ENCODE measurements around the gene TMPRSS6.

Gene TMPRSS6

DNA sequence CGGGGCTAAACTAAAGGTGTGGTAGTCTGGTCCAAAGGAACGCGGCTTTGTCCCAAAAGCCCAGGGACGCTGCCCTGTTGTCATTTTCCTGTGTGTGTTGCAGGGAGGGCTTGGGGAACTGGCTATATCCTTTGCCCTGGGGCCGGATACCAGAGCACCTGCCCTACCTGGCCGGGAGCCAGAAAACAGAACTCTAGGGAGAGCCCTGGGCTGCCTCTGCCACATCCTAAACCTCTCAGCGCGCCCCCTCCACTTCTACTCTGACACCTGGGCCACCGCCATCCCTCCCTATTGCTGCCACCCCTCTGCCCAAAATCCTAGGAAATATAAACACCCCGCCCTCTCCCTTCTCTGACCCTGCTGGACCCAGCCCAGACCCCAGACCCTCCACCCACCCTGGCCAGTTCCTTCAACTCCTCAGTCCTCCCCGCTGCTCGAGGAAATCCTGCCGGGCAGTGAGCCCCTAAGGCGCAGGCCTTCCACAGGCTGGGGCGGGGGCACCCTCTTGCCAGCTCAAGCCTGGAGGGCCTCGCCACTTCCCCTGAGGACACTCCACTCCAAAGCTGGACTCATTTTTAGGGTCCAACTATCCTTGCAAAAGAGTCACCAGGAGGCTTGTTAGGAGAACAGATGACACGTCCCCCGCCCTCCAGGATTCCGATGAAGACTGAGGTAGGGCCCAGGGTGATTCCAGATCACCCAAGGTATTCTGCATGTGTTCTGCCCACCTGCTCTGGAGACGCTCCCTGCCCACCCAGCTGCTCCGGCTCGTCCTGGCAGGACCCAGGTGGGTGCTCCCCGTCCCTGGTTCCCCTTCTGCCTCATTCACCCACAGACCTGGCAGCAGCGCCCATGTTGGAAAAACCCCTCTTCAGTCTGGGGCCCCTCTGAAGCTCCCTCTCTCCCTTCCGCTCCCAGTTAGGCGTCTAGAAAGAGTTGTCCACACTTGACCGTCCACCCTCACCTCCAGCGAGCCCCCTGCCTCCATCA lies 45.8 kb downstream of the TMPRSS6 start:
- no peak for DNase-seq

- DNase-seq, result no peak
These were observed 46.7 kb downstream of the TMPRSS6 start for GRCh38 chr22:37062702-37063381.

- no peak for DNase-seq
These were observed 47.2 kb downstream of the TMPRSS6 start for GRCh38 chr22:37062376-37062675.

- DNase-seq, result no peak
These were observed 47.7 kb downstream of the TMPRSS6 start for GRCh38 chr22:37061611-37062375.

- DNase-seq, result no peak
These were observed 48.5 kb downstream of the TMPRSS6 start for GRCh38 chr22:37060801-37061610.

GRCh38 chr22:37059876-37060449 lies 49.5 kb downstream of the TMPRSS6 start:
- DNase-seq, result no peak

- DNase-seq, result no peak
These were observed 50.4 kb downstream of the TMPRSS6 start for GRCh38 chr22:37058917-37059701.

DNA sequence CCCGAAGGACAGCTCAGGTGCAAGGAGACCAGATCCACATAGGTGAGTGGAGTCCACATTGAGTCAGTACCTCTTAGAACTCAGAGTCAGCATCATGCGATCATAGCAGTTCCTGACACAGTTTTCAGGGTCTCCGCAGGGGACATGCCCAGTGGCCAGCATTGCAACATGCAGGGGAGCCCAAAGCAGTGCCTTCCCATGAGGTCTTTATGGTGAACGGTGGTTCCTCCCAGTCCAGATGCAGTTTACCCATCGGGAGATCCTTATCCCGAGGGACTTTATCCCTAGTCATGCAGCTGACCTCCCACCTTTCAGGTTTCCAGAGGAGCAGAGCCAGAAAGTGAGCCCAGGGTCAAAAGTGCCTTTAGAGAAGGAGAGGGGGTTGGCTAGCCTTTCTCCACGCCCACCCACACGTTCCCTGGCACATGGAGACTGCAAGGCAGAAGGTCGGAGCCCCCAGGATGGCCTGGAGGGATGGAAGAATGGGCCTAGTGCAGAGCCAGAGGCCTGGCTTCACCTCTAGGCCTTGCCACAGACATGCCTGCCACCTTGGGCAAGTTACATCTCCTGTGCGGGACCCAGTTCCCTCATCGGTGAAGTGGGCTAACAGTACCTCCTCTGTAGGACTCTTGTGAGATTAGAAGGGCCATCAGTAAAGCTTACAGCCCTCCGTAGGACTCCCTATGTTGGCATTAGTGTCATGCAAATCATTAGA lies 51.6 kb downstream of the TMPRSS6 start:
- DNase-seq, result no peak

DNA sequence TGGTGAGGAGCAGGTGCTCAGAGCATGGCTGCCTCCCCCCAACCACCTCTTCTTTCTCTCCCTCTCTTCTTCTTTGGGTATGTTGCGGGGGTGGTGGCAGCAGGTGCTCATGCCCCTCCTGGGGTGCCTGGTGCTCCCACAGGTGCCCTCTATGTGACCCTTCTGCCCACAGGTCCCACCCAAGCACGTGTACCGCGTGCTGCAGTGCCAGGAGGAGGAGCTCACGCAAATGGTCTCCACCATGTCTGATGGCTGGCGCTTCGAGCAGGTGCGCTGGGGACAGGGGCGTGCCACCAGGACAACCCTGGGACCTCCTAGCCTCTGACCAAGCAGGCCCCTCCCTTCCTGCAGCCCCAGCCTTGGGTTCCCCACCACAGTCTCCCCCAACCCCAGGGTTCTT lies 52.3 kb downstream of the TMPRSS6 start:
- no peak for DNase-seq

DNA sequence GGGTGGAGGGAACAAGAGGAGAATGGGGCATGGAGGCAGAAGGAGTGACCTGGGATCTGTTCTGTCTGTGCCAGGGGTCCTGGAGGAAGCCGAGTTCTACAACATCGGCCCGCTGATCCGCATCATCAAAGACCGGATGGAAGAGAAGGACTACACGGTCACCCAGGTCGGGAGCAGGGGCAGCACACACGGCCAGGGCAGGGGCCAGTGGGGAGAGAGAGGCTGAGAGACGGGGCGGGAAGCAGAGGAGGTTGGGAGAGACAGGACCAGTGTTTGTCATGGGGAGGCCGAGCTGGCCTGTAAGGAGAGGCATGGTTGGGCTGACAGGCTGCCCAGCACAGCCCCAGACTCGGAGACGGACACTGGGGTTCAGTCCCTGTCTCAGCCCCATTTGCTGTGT lies 53.3 kb downstream of the TMPRSS6 start:
- DNase-seq, result no peak

DNA sequence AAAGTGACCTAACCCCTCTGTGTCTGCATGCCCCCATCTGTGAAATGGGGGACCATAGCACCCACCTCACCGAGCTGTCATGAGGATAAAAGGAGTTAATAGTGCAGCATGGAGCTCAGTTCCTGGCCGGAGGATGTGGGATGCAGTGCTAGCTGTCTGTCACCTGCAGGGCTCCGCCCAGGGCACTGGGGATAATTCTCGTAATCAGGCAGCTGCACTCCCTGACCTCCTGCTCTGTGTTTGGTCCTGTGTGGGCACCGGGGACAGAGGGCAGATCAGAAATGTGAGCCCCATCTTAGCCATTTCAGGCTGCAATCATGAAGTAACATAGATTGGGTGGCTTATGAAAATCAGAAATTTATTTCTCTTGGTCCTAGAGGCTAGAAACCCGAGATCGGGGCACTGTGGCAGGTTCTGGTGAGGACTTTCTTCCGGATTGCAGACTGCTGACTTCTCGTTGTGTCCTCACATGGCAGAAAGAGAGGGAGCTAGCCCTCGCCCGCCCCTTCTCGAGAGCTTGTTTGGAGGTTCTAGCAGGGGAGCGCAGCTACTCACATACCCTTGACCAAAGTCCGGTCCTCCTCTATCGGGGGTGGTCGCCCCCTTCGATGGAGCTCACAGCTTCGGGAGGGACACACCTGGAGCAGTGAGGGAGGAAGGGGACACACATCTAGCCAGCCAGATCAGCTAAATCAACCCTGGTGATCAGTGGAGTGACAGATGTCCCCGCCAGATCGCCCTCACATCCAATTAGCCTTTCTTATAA lies 54.7 kb downstream of the TMPRSS6 start:
- no peak for DNase-seq

GRCh38 chr22:37054056-37054395 lies 55.5 kb downstream of the TMPRSS6 start:
- no peak for DNase-seq

DNA sequence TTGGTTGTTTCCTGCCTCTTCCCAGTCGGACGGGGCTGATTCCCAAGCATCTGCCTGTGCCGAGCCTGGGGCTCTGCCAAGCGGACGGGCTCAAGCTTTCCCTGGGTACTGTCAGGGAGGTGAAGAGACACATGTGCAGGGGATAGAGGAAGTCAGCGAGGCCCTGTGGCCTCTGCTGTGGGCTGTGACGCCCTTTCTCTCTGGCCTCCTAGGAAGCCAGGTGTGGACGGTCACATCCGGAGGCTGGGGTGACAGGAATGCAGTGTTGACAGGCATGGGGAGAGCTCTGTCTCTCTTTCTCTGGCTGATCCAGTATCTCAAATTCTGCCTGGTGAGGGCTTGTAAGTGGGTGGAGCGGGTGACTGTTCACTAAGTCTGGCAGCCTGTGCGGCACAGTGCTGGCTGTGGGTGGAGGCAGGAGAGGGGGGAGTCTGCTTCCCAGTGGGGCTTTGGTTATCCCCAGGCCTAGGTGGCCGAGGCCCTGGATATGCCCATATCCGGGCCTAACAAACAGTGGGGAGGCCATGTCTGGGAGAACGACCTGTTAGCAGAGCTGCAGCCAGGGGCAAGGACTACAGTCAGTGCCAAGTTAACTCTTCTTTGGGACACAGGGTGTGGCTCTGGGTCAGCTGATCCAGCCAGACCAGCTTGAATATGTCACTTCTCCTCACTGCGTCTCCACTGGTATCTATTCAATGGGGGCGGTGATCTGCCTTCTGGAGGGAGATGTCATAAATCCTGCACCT lies 56.0 kb downstream of the TMPRSS6 start:
- no peak for DNase-seq

DNA sequence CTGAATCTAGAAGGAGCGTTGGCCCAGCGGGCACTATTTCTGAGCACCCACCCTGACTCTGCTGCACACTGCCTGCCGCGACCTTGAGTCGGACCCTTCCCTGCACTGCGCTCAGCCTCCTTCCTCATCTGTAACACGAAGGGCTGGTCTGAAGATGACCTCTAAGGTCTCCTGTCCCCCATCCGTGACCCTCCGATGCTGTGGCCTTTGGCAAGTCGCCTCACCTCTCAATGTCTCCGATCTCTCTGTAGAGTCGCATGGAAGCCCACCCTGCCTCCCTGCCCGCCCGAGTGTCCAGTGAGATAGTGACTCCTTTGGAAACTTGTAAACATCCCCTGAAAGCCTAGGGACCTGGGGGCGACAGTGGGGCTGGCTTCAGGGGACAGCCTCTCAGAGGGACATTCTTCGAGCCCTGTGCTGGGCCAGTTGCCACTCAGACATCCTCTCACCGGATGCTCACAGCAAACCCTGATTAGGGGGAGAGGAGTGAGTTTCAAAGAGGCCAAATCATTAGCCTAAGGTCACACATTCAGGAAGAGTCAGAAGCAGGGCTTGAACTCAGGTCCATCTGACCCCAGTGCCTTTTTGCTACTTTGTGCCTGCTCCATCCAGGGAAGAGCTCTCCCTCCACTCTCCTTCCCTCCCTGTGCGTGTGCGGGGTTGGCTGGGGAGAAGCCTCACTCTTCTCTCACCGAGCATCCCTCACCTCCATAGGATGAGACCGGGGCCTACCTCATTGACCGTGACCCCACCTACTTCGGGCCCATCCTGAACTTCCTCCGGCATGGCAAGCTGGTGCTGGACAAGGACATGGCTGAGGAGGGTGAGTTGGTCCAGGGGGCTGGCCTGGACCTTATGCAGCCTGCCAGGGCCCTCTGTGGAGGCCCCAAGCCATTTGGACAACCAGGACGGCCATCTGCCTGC lies 56.9 kb downstream of the TMPRSS6 start:
- DNase-seq, result no peak

- DNase-seq, result peak; percentile 54 to 68 (median 62)
These were observed 57.8 kb downstream of the TMPRSS6 start, which contains the start of gene KCTD17 for GRCh38 chr22:37051391-37052385. KCTD17 (plus strand) TSS chr22:37051742; CDS start chr22:37051761, 19 bp downstream.

DNA sequence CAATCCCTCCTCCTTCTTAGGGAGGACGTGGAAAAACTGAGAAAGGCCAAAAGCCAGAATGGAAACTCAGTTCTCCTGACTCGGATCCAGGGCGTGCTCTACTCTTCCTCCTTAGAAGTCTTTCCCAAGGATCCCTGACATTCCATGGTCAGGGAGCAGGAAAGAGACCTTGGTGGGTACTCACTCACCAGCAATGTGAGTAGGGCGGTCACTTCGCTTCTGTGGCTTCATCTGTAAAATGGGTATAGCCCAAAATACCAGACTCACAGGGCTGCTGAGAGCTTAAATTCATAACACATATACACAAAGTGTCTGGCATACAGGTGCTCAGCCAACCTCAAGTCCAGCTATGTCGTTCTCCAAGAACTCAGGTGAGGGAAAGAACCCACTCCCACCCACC lies 58.6 kb downstream of the TMPRSS6 start:
- no peak for DNase-seq

DNA sequence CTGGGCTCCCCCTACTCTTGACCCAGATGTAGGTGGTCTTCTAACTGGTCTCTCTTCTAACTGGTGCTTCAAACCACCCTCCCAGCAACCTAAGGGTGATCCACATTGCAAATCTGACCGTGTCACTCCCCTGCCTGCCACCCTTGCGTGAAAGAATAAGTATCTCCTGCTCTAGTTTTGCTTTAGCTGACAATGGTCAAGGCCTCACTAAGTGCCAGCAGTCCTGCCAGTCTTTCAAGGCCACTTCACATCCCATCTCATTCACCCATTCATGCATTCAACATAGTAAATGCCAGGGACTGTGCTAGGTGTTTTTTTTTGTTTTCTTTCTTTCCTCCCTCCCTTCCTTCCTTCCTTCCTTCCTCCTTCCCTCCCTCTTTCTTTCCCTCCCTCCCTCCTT lies 60.3 kb downstream of the TMPRSS6 start:
- no peak for DNase-seq

Measured in activated CD4-positive, CD25-positive, alpha-beta regulatory T cell (primary cell).